HG03025 (cell line): ENCODE results near the gene RHBDF1.
"Not testable (repeated sequence)": the region's sequence is repeated elsewhere in the genome, so short reads cannot be mapped to it uniquely, and the experiment has no call there.

ENCODE experiments used
- ATAC-seq: cut with Tn5 transposase; IDR thresholded peaks from one replicate; pipeline ENCODE4 v1.9.1; 2021; ENCODE audit warnings: mild to moderate bottlenecking, moderate library complexity; ENCODE audit not compliant: unreplicated experiment, low FRiP score

Gene RHBDF1

DNA sequence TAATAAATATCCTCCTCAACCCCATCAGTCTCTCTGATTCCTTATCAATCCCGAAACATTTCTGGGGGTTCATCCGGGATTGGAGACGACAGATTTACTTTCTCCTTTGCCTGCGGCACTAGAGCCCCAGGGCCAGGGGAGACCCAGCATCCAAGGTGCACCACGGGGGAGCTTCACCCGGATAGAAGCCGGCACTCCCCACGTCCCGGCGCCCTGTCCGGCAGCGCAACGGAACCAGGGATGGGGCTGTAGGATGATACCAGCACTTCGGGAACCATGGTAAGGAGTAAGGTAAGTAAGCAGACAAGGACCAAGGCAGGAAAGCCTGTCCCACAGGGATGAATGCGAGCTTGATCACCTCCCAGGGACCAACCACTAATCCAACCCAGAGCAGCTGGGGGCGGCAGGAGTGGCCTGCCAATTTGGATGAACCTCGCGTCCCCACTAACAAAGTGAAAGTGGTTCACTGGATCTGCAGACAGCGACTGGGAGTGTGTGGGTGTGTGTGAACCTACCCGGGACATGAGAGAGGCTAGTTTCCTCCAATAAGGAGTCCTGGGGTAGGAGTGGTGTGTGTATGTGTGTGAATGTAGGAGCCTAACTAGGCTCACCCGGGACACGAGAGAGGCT, 30.9 kb downstream of the RHBDF1 start:
- no peak for ATAC-seq

DNA sequence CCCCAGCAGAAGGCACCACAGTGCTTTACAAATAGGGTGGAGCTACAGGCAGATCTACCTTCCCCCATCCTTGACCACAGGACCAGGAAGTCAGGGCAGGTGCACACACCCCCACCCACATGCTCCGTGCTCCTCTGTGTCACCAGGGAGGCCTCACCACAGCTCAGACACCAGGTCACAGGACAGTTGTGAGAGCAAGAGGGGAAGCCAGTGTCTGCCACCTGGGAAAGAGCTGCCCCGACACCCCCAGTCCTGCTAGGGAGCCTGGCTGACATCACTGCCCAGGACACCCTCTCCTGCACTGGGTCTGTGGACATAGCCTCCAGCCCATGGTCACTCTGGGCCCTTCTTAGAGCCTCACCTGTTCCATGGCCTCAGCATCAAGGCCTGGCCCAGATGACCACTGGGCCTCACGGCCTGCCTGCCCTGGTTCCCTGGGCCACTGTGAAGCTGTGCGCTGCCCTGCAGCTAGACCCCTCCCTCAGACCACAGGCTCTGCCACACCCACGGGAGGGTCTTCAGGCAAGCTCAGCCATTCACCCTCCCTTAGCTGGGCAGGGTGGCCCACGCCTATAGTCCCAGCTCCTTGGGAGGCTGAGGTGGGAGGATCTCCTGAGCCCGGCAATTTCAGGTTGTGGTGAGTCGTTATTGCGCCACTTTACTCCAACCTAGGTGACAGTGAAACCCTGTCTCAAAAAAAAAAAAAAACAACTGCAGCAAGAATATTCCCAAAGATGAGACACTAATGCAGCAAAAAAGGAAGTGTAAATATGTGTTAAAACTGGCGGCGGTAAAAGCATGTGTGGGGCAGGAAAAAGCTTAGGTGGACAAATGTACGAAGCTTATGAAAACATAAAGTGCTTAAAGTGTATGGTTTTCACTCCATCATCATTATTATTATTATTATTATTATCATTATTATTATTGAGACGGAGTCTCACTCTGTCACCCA, 33.2 kb downstream of the RHBDF1 start:
- peak; percentile 65 for ATAC-seq

- ATAC-seq, result not testable (repeated sequence)
Measured at GRCh38 chr16:38206-38605, 34.2 kb downstream of the RHBDF1 start.

DNA sequence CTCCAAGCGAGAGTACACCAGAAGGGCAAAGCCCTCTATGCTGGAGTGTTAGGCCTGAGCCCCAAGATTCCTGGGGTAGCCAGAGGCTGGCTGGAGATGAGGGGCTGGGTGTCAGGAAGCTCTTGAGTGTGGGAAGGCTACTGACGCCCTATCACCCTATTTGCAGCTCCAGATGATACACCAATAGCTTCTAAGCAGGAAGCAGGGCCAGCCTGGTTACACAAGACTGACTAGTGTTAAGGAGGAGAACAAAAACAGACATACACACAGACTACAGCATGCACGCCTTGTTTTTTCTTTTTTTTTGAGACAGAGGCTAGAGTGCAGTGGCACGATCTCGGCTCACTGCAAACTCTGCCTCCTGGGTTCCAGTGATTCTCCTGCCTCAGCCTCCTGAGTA, 34.9 kb downstream of the RHBDF1 start:
- ATAC-seq, result no peak

- ATAC-seq, result no peak
Measured at GRCh38 chr16:36336-36984, 36.0 kb downstream of the RHBDF1 start.

DNA sequence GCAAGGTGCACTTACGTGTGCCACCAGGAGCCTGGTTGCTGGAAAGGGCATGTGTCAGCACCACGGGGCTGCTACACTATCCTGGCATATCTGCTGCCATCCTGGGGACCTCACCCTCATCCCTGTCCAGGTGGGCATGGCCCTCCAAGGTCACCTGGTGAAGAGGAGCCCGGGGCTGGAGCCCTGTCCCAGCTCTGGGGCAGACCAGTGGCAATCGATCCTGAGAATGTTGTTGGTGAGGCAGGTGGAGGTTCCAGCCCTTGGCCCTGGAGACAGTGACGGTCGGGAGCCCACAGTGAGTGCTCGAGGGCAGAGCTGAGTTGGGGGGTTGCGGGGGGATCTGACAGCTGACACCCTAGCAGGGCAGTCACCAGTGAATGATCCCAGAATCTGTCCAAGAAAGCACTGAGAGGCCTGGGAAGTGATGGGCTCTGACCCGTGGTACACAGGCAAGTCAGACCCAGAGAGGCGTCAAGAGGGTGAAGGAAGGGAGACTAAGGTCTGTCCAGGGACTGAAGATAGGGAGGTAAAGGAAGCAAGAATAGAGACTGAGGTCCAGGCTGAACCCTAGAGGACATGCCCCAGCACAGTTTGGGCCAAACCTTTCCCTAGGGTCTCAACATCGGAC, 36.6 kb downstream of the RHBDF1 start:
- ATAC-seq, result no peak

GRCh38 chr16:35011-35677, 37.3 kb downstream of the RHBDF1 start:
- ATAC-seq, result no peak

DNA sequence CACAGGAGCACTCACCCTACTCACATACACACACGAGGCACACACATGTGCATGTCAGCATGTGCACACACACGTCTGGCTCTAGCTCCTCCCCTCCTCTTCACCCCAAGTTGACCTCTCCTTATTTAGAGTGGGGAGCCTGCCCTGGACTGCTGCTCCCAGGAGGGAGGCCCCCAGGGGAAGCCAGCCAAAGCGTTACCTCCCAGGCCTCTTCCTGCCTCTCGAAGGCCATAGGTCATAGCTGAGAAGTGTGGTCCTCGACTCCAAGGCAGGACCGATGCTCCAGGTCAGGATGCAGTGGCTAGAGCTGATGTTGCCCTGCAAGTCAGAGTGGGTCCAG, 37.8 kb downstream of the RHBDF1 start:
- no peak for ATAC-seq

DNA sequence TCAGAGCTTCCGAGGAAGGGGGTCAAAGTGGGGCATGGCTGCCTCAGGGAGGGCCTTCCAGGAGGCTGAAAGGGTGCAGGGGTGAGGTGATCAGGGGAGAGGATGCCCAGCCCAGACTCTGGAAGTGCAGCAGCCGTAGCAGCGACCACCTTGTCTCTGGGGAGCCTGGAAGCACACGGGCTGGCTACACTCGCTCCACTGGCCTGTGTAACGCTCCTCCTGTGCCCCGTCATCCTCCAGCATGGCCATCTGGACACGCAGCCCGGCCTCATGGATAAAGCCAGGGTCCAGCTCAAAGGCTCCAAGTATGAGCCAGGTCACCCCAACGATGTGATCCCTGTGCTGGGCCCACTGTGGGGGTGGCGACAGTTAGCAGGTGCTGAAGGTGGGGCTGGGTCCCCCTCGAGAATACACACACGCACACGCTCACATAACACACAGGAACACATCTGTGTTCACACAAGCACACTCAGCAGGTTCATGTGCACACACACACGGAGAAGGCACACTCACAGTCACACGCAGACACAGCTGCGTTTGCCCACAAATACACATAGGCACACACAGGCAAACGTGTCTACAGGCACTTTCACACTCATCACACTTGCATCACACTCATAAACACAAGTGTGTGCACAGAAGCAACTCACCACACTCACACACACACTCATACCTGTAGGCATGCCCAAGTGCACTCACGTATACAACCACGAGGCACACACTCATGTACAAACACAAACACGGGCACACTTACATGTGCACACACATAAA, 38.4 kb downstream of the RHBDF1 start:
- ATAC-seq, result no peak

GRCh38 chr16:33154-33876, 39.1 kb downstream of the RHBDF1 start:
- not testable (repeated sequence) for ATAC-seq

DNA sequence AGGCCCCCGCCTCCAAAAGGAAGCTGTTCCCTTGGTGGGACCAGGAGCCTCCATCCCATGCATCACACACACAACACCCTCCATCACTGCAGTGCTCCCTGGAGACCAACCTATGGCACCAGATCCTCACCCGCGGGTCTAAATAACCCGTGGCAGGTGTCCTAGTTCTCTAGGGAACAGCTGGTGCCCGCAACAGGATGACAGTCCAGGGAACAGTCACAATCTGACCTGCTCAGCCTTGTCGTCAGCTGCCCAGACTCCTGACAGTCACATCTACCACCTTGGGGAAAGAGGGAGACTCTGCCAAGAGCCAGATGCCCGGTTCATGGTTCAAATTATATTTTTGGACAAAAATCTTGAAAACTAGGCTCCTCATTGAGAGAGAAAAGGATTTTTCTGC, 41.8 kb downstream of the RHBDF1 start:
- not testable (repeated sequence) for ATAC-seq

DNA sequence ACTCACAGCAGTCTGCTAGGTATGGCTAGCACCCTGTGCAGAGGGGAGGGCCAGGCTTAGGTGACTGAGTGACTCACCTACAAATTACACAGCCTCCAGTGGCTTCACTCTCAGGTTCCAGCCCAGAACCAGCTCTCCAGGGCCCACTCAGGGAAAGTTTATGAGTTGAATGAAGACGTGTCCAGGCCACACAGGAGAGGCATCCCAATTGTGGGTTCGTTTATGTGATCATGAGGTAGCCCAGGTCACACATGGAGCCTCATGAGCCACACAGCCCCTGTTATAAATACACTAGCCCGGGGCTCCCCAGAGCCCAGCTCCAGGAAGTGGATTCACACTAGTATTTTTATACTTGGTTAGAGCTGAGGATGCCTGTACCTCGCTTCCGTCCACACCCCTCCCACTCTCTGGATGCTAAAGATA, 46.5 kb downstream of the RHBDF1 start:
- not testable (repeated sequence) for ATAC-seq

DNA sequence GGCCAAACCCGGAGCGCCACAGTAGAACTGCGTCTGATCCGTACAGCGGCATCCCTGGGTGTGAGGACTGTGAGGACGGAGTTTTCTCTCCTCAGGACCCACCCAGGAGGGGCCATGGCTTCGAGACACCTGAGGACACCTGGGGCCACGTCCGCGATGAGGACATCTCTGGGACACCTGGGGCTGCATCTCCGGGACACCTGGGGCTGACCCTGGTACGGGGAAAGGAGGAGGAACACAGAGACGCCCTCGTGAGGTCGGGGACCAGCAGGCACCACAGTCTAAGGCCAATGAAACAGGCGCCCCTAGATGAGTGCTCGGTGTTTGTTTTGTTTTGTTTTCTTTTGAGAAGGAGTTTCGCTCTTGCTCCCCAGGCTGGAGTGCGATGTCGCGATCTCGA, 48.3 kb downstream of the RHBDF1 start:
- not testable (repeated sequence) for ATAC-seq

- not testable (repeated sequence) for ATAC-seq
Measured at GRCh38 chr16:20886-21285, 51.5 kb downstream of the RHBDF1 start.

DNA sequence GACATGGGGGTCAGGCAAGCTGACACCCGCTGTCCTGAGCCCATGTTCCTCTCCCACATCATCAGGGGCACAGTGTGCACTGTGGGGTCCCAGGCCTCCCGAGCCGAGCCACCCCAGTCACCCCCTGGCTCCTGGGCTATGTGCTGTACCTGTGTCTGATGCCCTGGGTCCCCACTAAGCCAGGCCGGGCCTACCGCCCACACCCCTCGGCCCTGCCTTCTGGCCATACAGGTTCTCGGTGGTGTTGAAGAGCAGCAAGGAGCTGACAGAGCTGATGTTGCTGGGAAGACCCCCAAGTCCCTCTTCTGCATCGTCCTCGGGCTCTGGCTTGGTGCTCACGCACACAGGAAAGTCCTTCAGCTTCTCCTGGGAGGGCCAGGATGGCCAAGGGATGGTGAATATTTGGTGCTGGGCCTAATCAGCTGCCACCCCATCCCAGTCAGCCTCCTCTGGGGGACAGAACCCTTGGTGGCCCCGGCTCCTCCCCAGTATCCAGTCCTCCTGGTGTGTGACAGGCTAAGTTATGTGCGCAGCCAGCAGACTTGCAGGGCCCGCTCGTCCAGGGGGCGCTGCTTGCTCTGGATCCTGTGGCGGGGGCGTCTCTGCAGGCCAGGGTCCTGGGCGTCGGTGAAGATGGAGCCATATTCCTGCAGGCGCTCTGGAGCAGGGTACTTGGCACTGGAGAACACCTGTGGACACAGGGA, 55.2 kb downstream of the RHBDF1 start:
- ATAC-seq, result not testable (repeated sequence)

GRCh38 chr16:10772-11171, 61.7 kb downstream of the RHBDF1 start:
- ATAC-seq, result not testable (repeated sequence)

DNA sequence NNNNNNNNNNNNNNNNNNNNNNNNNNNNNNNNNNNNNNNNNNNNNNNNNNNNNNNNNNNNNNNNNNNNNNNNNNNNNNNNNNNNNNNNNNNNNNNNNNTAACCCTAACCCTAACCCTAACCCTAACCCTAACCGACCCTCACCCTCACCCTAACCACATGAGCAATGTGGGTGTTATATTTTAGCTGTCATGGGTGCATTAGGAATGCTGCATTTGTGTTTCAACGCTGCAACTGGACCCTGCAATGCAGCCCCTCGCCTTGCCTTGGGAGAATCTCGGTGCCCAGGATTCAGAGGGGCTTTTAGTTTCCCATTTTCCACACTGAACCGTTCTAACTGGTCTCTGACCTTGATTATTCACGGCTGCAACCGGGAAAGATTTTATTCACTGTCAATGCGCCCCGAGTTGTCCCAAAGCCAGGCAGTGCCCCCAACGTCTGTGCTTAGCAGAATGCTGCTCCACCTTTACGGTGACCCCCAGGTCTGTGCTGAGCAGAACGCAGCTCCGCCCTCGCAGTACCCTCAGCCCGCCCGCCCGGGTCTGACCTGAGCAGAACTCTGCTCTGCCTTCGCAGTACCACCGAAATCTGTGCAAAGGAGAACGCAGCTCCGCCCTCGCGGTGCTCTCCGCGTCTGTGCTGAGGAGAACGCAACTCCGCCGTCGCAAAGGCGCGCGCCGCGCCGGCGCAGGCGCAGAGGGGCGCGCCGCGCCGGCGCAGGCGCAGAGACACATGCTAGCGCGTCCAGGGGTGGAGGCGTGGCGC, 62.3 kb downstream of the RHBDF1 start:
- ATAC-seq, result no peak
